Activated T-cell treated with anti-CD3 and anti-CD28 coated beads for 4 hours (primary cell): ENCODE data around the gene CMBL.
"Not testable (repeated sequence)": the region's sequence is repeated elsewhere in the genome, so short reads cannot be mapped to it uniquely, and the experiment has no call there.

ENCODE experiments used
- DNase-seq: peaks from one replicate; pipeline ENCODE4 v3.0.0-alpha.2; 2020

Gene CMBL

DNA sequence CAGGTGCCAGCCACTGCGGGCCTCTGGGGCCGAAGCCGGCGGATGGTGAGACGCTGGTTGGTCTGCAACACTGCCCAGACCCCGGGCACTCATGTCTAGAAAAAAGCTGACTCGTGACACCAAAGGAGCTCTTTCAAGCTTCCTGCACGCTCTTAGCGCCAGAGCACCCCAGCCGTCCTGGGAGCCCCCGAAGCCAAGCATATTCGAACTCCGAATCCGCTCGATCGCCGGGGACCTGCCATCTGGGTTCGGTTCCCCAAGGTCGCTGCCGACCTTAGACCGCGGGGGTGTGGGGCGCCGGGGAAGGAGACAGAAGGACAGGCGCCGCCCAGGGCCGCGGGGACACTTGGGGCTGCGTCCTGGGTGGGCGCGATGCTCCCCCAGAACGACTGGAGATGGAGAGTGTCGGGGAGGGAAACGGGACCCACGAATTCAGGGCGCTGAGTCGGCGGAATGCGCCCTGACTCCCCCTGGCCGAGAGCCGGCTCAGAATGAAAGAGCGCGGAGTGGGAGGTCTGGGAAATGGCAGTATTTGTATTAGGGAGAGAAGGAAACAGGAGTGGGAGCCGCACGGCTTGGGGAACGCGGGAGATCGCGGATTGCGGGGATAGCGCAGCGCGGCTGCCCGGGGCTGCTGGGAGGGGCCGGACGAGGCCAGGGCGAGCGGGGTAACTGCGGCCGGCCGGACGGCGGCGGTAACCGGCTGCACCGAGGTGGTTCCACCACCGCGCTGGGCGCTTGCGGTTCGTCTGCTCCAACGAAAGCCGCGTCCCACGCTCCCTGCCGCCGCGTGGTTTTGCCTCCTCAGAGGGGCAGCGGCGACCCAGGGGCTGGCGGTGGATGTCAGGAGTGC lies 25.7 kb upstream of the CMBL start:
- no peak for DNase-seq

DNA sequence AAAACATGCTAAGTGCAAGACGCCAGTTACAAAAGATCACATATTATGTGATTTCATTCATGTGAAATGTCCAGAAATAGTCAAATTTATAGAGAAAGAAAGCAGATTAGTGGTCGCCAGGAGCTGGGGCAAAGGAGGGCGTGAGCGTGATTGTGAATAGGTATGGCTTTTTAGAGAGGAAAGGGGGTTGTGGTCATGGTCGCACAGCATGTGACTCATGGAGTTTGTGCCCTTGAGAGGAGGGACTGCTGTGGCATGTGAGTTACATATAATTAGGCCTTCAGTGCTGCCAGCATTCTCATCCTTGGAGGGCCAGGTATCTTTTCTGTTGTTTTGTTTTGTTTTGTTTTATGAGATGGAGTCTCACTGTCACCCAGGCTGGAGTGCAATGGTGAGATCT lies 24.6 kb upstream of the CMBL start:
- DNase-seq: no peak

DNA sequence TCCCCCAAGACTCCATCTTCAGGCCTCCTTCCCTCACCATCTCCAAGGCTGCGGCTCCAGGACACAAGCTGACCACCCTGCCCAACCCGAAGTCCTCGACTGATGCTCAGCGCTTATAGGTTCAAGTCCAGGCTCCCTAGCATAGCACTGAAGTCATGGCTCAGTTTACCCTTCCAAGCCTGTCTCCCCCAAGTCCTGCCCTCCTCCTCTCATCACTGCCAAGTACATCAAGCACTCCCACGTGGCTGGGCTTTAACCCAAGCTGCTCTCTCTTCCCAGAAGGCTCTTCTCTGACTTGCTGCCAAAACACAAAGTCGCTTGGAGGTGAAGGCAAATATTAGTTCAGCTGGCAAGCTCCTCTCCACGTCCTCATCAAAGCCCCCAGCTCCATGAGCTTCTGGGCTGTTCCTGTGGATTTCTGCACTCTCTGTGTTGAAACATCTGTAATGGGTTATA lies 23.7 kb upstream of the CMBL start:
- DNase-seq: no peak

DNA sequence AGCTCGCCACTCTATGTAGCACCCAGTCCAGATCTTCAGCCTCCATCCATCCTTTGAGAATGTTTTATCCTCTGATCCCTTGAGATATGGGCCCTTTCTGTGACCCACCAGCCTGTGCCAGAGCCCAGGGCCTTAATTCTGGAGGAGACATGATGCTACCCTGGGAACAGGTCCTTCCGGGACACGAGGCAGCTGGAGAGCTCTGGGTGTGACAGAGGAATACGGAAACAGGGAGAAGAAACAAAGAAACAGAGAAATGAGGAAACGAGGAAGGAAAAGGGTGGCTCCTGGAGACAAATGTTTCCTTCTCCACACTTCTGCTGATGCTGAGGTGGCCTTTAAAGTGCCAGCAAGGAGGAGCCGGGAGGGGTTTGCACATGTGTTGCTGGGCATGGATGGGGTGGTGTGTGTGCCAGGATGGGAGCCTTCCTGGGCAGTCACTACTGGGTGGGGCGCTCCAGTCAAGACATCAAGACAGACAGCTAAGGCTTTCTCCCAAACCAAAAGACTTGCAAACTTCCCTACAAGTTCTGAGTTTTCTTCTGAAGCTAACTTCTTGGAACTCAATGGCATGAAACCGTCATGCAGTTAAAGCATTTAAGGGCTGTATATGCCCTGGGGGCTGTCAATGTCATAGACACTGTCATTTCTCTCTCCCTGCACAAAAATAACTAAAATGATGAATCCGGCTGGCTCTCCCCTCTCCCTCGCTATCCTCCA lies 23.0 kb upstream of the CMBL start:
- DNase-seq: no peak

DNA sequence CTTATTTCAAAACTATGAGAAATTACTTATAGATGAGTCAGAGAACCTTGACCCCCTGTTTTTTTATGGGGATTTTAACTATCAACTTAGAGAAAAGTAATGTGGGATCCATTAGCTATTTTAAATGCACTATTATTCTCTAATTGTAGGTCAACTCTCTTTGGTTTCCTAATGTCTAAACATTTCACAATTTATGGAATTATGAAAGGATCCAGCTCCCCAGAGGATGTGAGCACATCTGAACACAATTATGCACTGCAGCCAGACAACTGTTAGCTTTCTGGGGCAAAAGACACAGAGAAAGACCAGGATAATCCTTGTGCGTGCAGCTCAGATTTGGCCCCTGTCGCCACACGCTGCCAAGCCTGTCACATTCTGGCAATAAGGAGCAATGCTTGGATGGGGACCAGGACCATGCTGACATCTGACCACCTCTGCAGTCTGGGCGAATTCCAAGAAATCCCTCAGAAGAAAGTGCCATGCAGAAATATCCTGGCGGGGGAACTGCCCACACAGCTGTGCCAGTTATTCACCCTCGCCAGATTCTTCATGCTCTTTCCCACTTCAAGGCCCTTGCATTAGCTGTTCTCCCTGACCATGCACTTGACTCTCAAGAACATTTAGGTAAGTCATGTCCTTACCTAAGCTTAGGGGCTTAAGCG lies 22.2 kb upstream of the CMBL start:
- DNase-seq: no peak

DNA sequence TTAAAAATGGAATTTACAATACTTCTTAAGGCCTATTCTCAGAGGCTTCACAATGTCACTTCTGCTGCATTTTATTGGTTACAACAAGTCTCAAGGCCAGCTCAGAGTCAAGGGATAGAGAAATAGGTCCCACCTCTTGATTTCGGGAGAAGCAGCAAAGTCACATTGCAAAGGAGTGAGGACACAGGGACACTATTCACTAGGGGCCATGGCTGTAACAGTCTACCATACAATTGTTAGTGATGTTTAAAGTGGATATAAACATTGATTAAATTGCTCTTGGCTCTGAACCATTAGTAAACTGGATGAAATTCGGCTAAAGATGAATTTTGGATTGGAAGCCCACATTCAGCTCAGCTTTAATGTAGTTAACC lies 21.7 kb upstream of the CMBL start:
- no peak for DNase-seq

DNA sequence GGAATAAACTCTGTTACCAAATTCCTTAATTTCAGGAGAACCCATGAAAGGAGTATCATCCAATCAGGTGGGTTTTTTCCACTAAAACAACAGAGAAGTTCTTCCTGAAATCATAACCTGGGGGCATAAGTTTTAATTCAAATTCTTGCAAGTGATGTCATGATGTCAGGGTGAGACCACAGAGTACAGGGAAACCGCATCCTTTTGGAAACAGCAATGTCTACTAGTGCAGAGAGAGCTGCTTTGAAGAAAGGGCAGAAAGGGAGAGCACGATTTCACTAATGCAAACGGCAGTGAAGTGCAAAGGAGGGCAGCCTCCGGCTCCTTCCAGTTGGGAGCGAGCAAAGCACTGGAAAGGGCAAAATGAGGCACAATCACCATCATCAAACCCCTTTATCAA lies 20.6 kb upstream of the CMBL start:
- DNase-seq: no peak

DNA sequence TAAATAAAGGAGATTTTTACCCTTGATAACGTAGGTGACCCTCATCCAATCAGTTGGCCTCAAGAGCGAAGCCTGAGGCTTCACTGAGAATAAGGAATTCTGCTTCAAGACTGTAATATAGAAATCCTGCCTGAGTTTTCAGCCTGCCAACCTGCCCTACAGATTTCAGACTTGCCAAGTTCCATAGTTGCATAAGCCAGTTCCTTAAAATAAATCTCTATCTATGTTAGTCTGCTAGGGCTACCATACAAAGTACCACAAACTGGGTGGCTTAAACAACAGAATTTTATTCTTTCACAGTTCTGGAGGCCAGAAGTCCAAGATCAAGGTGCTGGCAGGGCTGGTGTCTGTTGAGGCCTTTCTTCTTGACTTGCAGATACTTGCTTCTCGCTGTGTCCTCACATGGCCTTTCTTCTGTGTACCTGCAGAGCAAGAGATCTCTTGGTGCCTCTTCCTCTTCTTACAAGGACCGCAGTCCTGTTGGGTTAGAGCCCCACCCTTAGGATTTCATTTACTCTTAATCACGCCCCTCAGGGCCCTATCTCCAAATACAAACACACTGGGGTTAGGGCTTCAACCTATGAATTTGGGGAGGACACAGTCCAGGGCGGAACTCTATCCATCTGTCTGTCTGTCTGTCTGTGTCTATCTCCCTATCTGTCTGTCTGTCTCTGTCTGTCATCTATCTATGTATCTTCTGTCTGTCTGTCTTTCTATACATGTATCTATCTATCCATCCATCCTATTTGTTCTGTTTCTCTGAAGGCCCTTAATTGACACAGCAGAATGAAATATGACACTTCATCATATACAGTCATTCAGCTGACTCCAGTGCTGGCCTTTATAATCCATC lies 17.0 kb upstream of the CMBL start:
- DNase-seq: no peak

DNA sequence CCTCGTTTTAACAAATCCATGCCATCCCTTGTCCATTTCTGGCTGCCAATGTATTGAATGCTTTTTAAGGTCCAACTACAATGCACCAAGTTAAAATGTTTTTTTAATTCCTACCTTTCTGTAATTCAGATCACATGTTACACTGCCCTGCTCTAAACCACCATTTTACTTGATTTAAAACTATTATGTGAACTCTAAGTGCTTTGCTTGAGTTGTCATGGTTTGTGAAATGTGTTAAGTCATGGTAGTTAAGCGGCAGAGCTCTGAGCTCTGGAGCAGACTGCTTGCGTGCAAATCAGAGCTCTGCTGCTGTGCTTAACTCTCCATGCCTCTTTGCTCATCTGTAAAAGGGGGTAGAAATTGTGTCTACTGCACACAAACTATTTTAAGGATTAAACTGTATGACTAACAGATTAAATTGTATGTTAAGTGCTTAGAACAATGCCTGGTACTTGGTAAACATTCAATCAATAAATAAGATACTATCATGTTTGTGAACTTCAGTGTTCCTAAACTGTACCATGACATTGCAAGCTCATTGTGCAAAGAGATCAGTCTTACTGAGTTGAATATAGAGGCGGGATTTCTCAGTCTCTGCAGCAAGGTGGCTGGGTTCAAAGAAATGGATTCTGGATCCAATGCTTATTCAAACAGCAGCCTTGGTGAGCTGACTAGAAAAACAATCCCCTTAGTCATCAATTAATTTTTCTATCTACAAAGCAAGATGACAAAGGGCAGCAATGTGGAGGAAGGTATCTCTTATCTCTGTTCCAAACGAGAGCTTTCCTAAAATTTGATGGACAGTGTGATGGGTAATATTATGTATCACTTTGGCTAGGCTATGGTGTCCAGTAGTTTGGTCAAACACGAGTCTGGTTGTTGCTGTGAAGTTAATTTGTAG lies 16.1 kb upstream of the CMBL start:
- DNase-seq: no peak

DNA sequence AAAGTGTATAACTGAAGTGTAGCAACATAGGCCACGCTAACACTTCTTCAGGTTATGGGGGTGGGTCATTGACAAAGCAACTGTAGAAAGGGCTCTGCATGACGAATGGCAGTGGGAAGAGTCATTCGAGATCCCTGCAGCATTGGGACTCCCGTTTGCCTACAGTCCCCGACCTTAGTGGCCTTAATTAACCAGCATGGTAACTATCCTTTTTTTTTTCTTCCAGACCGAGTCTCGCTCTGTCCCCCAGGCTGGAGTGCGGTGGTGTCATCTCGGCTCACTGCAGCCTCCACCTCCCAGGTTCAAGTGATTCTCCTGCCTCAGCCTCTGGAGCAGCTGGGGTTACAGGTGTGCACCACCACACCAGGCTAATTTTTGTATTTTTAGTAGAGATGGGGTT lies 14.2 kb upstream of the CMBL start:
- DNase-seq: no peak

DNA sequence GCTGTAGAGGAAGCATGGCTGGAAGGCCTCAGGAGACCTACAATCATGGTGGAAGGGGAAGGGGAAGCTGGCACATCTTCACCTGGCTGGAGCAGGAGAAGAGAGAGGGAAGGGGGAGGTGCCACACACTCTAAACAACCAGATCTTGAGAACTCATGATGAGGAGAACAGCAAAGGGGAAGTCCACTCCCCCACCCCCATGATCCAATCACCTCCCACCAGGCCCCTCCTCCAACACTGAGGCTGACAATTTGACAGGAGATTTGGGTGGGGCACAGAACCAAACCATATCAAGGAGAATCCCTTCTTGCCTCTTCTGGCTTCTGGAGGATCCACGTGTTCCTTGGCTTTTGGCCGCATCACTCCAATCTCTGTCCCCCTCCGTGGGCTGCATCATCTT lies 13.1 kb upstream of the CMBL start:
- no peak for DNase-seq

DNA sequence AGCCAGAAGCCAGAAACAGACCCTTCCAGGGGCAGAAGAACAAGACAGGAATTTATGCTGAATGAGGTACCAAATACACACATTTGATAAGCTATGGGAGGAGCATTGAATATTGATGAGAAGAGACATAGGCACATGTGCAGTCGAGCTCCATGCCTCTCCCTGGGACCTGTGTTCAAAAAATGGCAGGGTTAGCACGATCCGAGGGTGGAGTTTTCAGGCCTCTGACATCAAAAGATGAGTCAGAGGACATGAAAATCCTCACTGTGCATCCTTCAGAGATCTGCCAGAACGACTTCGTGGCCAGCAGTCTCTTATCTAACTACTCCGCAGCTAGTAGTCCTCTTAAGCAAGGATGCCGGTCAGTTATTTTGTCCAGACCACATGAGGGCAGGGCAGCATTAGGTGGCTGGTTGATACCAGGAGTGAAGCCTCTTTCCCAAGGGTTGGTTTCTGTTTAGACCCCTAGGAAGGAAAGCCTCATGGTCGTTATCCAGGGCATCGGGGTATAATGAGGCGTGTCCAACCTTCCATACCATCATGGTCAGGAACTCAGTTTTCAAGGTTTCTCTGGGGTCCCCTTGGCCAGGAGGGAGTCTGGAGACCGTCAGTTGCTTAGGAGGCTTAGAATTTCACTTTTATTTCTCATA lies 11.6 kb upstream of the CMBL start:
- DNase-seq: no peak

DNA sequence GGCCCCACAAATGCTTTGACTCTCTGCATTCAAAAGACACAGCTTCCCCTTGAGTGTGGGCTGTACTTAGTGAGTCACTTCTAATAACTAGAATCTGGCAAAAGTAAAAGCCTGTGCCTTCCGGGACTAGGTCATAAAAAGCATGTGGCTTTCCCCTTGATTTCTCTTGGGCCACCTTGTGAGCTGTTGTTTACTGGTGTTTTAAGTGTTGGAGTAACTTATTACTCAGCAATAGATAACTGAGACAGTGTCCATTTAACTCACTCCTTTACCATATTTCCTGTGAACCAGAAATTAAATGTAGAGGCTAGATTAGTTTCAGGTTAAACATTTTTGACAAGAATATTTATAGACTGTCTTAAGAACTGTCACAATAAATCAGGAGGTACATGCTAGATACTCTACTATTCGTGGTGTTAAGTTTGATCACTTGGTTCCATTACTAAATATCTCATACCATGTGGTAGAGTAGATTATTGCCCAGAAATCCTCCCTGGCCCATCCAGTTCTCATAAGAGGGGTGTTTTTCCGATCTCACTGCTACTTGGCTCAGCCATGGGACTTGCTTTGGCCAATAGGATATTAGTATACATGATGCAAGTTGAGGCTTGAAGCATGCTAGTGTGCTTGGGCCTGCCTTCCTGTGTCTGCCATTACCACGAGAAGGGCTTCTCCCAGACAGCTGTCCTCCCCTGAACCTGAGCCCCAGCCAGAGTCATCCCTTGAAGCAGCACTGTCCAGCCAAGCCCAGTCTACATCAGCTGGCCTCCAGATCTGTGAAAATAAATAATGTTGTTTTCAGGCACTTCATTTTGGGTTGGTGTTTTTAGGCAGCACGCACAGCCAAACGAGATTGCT lies 10.4 kb upstream of the CMBL start:
- DNase-seq: no peak

DNA sequence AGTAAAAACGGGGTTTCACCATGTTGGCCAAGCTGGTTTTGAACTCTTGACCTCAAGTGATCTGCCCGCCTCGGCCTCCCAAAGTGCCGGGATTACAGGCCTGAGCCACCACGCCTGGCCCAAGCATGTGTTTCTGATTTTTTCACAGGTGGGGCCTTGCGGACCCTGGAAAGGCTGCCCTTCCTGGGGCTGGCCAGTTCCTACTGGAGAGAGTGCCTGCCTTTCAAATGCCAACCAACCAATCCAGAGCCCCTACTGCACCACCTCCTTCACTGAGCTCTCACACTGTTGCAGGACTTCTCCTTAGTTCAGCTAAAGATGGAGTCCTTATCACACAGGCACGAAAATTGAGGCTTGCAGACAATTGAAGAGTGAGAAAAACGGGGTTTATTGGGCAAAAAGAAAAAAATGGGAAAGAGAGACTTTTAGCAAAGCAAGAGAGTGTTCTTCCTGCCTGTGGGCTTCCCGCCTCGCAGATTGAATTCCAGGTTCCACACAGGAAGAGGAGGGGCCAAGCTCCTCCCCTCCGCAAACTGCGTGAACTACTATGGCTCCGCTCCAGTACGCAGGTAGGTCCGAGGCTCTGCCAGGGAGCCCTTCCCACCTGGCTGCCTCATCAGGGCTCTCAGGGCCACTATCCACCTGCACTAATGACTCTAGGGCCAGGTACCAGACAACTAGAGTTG lies 8.3 kb upstream of the CMBL start:
- DNase-seq: no peak

DNA sequence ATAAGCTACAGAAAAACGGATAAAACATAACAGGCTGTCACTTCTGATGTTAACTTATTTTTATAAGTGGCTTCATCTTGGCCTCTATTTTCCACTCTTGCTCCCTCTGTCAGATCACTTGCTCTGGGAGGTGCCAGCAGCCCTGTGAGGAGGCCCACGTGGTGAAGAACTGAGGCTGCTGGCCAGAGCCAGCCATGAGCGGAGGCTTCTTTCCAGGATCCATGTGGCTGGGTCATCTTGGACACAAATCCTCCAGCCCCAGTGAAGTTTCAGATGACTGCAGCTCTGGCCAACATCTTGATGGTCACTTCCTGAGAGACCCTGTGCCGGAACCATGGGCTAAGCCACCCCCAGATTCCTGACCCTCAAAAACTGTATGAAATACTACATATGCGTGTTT lies 7.5 kb upstream of the CMBL start:
- no peak for DNase-seq

DNA sequence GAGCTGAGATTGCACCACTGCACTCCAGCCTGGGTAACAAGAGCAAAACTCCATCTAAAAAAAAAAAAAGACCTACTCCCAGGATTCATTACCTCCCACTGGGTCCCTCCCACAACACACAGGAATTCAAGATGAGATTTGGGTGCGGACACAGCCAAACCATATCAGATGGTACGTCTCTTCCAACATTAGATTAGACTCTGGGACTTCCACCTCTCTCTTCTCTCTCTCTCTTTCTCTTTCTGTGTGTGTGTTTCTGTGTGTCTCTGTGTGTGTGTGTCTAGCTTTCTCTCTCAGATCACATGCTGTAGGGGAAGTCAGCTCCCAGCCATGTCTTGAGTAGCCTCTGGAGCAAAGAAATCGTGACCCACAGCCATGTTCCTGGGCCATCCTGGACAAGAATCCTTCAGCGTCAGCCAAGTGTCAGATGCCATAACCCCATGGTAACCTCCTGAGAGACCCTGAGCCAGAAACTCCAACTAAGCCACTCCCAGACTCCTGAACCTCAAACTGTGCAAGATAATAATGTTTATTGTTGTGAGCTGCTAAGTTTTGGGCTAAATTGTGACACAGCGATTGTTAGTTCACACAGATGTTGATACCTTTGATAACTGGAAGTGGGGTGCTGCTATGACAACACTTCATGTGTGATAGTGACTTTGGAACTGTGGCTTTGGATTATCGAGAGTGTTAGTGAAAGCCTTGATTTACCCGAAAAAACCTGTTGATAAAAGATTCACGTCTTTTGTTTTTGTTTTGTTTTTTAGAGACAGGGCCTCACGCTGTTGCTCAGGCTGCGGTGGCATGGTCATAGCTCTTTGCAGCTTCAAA lies 4.1 kb upstream of the CMBL start:
- no peak for DNase-seq

DNA sequence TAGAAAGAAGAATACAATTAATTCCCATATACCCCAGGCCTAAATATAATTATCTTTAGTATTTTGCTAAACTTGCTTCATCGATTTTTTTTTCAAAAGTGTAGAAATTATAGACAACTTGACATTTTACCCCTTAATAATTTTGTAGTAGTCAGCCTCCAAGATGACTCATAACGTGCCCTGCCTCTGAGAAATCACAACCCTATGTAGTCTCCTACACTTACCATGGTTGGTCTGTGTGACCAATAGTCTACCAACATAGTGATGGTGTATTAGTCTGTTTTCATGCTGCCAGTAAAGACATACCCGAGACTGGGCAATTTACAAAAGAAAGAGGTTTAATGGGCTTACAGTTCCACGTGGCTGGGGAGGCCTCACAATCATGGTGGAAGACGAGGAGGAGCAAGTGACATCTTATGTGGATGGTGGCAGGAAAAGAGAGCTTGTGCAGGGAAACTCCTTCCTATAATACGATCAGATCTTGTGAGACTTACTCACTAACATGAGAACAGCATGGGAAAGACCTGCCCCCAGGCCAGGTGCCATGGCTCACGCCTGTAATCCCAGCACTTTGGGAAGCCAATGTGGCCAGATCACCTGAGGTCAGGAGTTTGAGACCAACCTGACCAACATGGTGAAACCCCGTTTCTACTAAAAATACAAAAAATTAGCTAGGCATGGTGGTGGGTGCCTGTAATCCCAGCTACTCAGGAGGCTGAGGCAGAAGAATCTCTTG lies 3.3 kb upstream of the CMBL start:
- DNase-seq: not testable (repeated sequence)
